ENCODE data around the gene CCNY.

DNA sequence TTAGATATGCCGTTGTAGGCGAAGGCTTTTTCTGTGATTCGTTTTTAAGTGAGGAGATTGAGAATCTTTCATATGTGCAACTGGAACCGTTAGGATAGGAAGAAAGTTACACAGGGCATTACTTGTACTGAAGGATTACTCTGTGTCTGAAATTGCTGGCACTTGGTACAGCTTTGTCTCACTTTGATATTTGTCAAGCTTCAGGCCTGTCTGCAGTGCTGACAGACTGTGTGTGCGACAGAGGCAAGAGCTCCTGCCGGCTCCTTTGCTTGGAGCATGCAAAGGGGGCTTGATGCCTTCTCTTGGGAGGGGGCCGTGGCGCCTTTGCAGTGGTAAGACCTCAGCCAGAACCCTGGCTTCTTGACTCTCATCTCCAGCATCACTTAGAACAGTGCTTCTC, 45.8 kb downstream of the CCNY start:
- TF ChIP-seq CTCF (IDR thresholded peaks at IDR 0.05; ENCODE audit: low read depth, low read length) (no peak), EZH2phosphoT487 (IDR thresholded peaks at IDR 0.05; ENCODE audit: low read depth) (no peak)

Measured in OCI-LY3 (cell line).